HepG2 (cell line): ENCODE data around the gene PAIP2. TPM values are rescaled to one million over a fixed set of nuclear protein-coding genes. Genes with fewer than 3 reads are reported as not detected.

Source experiments
- ATAC-seq: fragments of 200-7000 bp; cut with Tn5 transposase; 3 replicates; pipeline ENCODE4 v1.9.1; 2020; ENCODE audit warnings: mild to moderate bottlenecking, moderate library complexity
- BruUV-seq: library from RNA; stranded (reverse); fragments of 400-500 nt; replicated peaks from 2 replicates; lab custom pipeline; 2021; lab: Mats Ljungman, UMichigan
- CTCF ChIA-PET: fragments of 300-600 bp; formaldehyde crosslinking; extraction: SDS; loops from one replicate; lab custom pipeline; 2021; ENCODE audit warnings: low total read pairs, inconsistent platforms, low intra/inter-chr PET ratio; lab: Yijun Ruan, JAX
- POLR2A ChIA-PET: fragments of 350-600 bp; sonication (Branson Sonifier 250); formaldehyde crosslinking; loops from one replicate; lab custom pipeline; 2020; ENCODE audit warnings: antibody characterized with exemption, inconsistent platforms; lab: Yijun Ruan, JAX
- DNase-seq: peaks from one replicate; pipeline ENCODE4 v3.0.0-alpha.2; 2015; ENCODE audit warnings: low spot score
- FAIRE-seq: peaks from 3 replicates; lab custom pipeline; 2011; peaks lifted over from hg19 to GRCh38; lab: Jason Lieb, UNC
- H2AFZ ChIP-seq: one replicate; pipeline ENCODE4 v1.6.1; 2011; ENCODE audit warnings: low read length, inconsistent platforms
- H3K27ac ChIP-seq: fragments of 300-600 bp; 3 replicates; pipeline ENCODE4 v1.8.0; 2011; ENCODE audit warnings: mixed run types, mild to moderate bottlenecking, mixed read lengths, low read length, inconsistent platforms; ENCODE audit not compliant: insufficient read depth; ENCODE audit errors: extremely low read length
- H3K27me3 ChIP-seq, 2 experiments: fragments of 200-600 bp in 1 of 2; 2 replicates in 1 of 2; 3 replicates in 1 of 2; pipeline versions ENCODE4 v1.6.0 to v1.8.0; 2011; ENCODE audit warnings: low read length in 2 of 2, mild to moderate bottlenecking in 2 of 2, moderate library complexity in 2 of 2, inconsistent platforms in 1 of 2; ENCODE audit not compliant: insufficient read depth in 2 of 2, control insufficient read depth in 1 of 2
- H3K36me3 ChIP-seq, 2 experiments: fragments of 200-600 bp in 1 of 2; replicated peaks in 1 of 2; 2 replicates in 1 of 2; 3 replicates in 1 of 2; pipeline versions ENCODE4 v1.5.1 to v1.8.0; 2011; ENCODE audit warnings: low read length in 2 of 2, inconsistent platforms in 1 of 2; ENCODE audit not compliant: insufficient read depth in 2 of 2, control insufficient read depth in 1 of 2
- H3K4me1 ChIP-seq: 2 replicates; pipeline ENCODE4 v1.5.1; 2012; ENCODE audit warnings: low read length, inconsistent platforms; ENCODE audit not compliant: insufficient read depth
- H3K4me2 ChIP-seq: 2 replicates; pipeline ENCODE4 v1.6.0; 2011; ENCODE audit warnings: low read depth, low read length, inconsistent platforms
- H3K4me3 ChIP-seq, 3 experiments: fragments of 200-600 bp in 1 of 3; sonication (generic), shearing (Covaris generic) in 1 of 3; replicated peaks in 1 of 3; 2 replicates each; pipeline ENCODE4 v1.5.1; 2011 to 2016; ENCODE audit warnings: low read length in 3 of 3, inconsistent platforms in 2 of 3, low read depth in 2 of 3, mild to moderate bottlenecking in 2 of 3, control low read depth in 1 of 3, mixed read lengths in 1 of 3; ENCODE audit not compliant: insufficient read depth in 1 of 3
- H3K79me2 ChIP-seq: one replicate; pipeline ENCODE4 v1.6.1; 2011; ENCODE audit warnings: low read length, inconsistent platforms; ENCODE audit not compliant: insufficient read depth
- H3K9ac ChIP-seq: 2 replicates; pipeline ENCODE4 v1.6.0; 2011; ENCODE audit warnings: mild to moderate bottlenecking, low read depth, low read length, inconsistent platforms; ENCODE audit not compliant: insufficient read depth
- H3K9me3 ChIP-seq: 2 replicates; pipeline ENCODE4 v1.5.1; 2012; ENCODE audit warnings: mild to moderate bottlenecking, low read length
- H4K20me1 ChIP-seq: 2 replicates; pipeline ENCODE4 v1.6.0; 2011; ENCODE audit warnings: inconsistent platforms, mild to moderate bottlenecking, low read length, moderate library complexity; ENCODE audit not compliant: insufficient read depth
- CBFB ChIP-seq: sonication (generic); formaldehyde crosslinking; IDR thresholded peaks from 2 replicates; pipeline ENCODE4 v1.4.0; 2020; ENCODE audit warnings: missing genetic modification reagents
- DRAP1 ChIP-seq: IDR thresholded peaks from 2 replicates; pipeline ENCODE4 v1.6.1; 2016; ENCODE audit warnings: missing genetic modification reagents, missing compliant biosample characterization
- ELF3 ChIP-seq: IDR thresholded peaks from 2 replicates; pipeline ENCODE4 v1.6.1; 2016; ENCODE audit warnings: missing genetic modification reagents, missing compliant biosample characterization
- GPBP1L1 ChIP-seq: sonication (generic); formaldehyde crosslinking; IDR thresholded peaks from 2 replicates; pipeline ENCODE4 v1.5.0; 2020; ENCODE audit warnings: mild to moderate bottlenecking, missing genetic modification reagents
- KLF13 ChIP-seq: sonication (generic); formaldehyde crosslinking; IDR thresholded peaks from 2 replicates; pipeline ENCODE4 v1.4.0; 2020; ENCODE audit warnings: mild to moderate bottlenecking, missing genetic modification reagents
- MBD4 ChIP-seq: IDR thresholded peaks from 2 replicates; pipeline ENCODE4 v1.6.1; 2012; ENCODE audit warnings: low read length, inconsistent platforms, borderline replicate concordance
- NPAS2 ChIP-seq: sonication (generic); formaldehyde crosslinking; IDR thresholded peaks from 2 replicates; pipeline ENCODE4 v1.8.0; 2022; ENCODE audit warnings: mild to moderate bottlenecking, missing genetic modification reagents, borderline replicate concordance
- RCOR2 ChIP-seq: IDR thresholded peaks from 2 replicates; pipeline ENCODE4 v1.6.1; 2016; ENCODE audit warnings: missing biosample characterization, missing genetic modification reagents
- RELA ChIP-seq: sonication (generic); formaldehyde crosslinking; IDR thresholded peaks from 2 replicates; pipeline ENCODE4 v1.4.0; 2020; ENCODE audit warnings: missing genetic modification reagents
- SETDB1 ChIP-seq: sonication (generic); formaldehyde crosslinking; IDR thresholded peaks from 2 replicates; pipeline ENCODE4 v1.5.1; 2020; ENCODE audit warnings: missing genetic modification reagents, mild to moderate bottlenecking, borderline replicate concordance
- YY1 ChIP-seq: IDR thresholded peaks from 2 replicates; pipeline ENCODE4 v1.6.1; 2011; ENCODE audit warnings: low read length, low read depth, moderate library complexity, mild to moderate bottlenecking; ENCODE audit not compliant: insufficient read depth, insufficient replicate concordance
- ZNF260 ChIP-seq: sonication (generic); formaldehyde crosslinking; IDR thresholded peaks from 2 replicates; pipeline ENCODE4 v1.4.0; 2020; ENCODE audit warnings: missing genetic modification reagents, low read depth, mild to moderate bottlenecking, borderline replicate concordance
- ZNF329 ChIP-seq: sonication (generic); formaldehyde crosslinking; IDR thresholded peaks from 2 replicates; pipeline ENCODE4 v1.9.0; 2021; ENCODE audit warnings: low read depth, mild to moderate bottlenecking, missing genetic modification reagents
- ZNF570 ChIP-seq: sonication (generic); formaldehyde crosslinking; IDR thresholded peaks from 2 replicates; pipeline ENCODE4 v1.4.0; 2020; ENCODE audit warnings: mild to moderate bottlenecking, missing genetic modification reagents, borderline replicate concordance
- ZNF672 ChIP-seq: sonication (generic); formaldehyde crosslinking; IDR thresholded peaks from 2 replicates; pipeline ENCODE4 v1.8.1; 2022; ENCODE audit warnings: missing genetic modification reagents
- ZNF83 ChIP-seq: sonication (generic); formaldehyde crosslinking; IDR thresholded peaks from 2 replicates; pipeline ENCODE4 v1.4.0; 2020; ENCODE audit warnings: missing genetic modification reagents, mild to moderate bottlenecking, borderline replicate concordance
- ZNF850 ChIP-seq: sonication (generic); formaldehyde crosslinking; conservative IDR thresholded peaks from 2 replicates; pipeline ENCODE4 v1.9.0; 2021; ENCODE audit warnings: mild to moderate bottlenecking, missing genetic modification reagents
- ZNF891 ChIP-seq: sonication (generic); formaldehyde crosslinking; IDR thresholded peaks from 2 replicates; pipeline ENCODE4 v1.5.0; 2020; ENCODE audit warnings: mild to moderate bottlenecking, missing genetic modification reagents
- WGBS: methylation state at CpG from one replicate; pipeline ENCODE4 v1.1.6; 2017; ENCODE audit warnings: low lambda C conversion rate; 5-methylcytosine and 5-hydroxymethylcytosine counted together
- in situ Hi-C: cut with HindIII; loops from 2 replicates; pipeline ENCODE4 v1.10.0; 2017; ENCODE audit warnings: low pct_unique_long_range_greater_than_20kb; ENCODE audit not compliant: extremely low pct_ligation_motif_present
- intact Hi-C: fragments of 100-400 bp; cut with micrococcal nuclease; formaldehyde crosslinking; loops from one replicate; pipeline ENCODE4 v1.10.0; 2022; ENCODE audit not compliant: unreplicated experiment
- polyA plus RNA-seq, 8 experiments: library from polyadenylated mRNA; depleted of rRNA in 3 of 8; stranded (reverse) in 7 of 8; unstranded in 1 of 8; fragments of >200 nt; fragmentation: Illumina TruSeq in 4 of 8; extraction: Trizol in 4 of 8; gene quantifications; 2 replicates each; pipeline versions ENCODE4 v1.2.1 to v1.2.3, GENCODE V29; 2011 to 2016; ENCODE audit warnings: low read depth in 4 of 8, missing spikeins in 1 of 8, mixed read lengths in 1 of 8; ENCODE audit not compliant: insufficient read depth in 1 of 8
- total RNA-seq, 5 experiments: library from RNA; depleted of rRNA; stranded (reverse); fragments of >200 nt; fragmentation: Illumina TruSeq; extraction: Trizol; gene quantifications; 2 replicates each; pipeline ENCODE4 v1.2.3, GENCODE V29; 2016; ENCODE audit warnings: low read depth in 1 of 5

Gene PAIP2
- total and polyA plus RNA-seq, 2 of the 13 experiments (the other 11 are each of a cell fraction or from before 2014, with no cell fraction given): 61.5 to 76.3 TPM

GRCh38 chr5:139363937-139364336 is 22.3 kb downstream of the PAIP2 start (continued):
- TF ChIP-seq NPAS2 (CRISPR knock-in tag): no peak
- no peak for TF ChIP-seq MBD4
- TF ChIP-seq KLF13: no peak
- no peak for TF ChIP-seq SETDB1 (CRISPR knock-in tag)
- no peak for TF ChIP-seq ELF3 (CRISPR knock-in tag)
- TF ChIP-seq CBFB (CRISPR knock-in tag): no peak

DNA sequence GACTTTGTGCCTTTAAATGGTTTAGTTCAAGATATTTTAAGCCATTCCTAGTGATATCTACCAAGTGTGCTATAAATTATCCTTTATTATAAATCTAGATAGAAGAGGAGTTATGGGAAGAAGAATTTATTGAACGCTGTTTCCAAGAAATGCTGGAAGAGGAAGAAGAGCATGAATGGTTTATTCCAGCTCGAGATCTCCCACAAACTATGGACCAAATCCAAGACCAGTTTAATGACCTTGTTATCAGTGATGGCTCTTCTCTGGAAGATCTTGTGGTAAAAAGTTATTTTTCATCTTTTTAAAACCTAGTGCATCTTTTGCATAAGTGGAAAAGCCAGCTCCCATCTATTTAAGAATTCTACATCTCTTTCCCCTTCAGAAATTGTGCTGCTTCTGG is 22.8 kb downstream of the PAIP2 start:
- H3K9ac ChIP-seq: no peak overlapping the region
- peaks cover 29% of the 10 kb centered on the region; the same call in 1 of the 2 replicates for H4K20me1 ChIP-seq
- no peak overlapping the region for H2AFZ ChIP-seq
- H3K4me1 ChIP-seq: no peaks in the 10 kb centered on the region
- peaks cover 25% of the 10 kb centered on the region for H3K79me2 ChIP-seq
- intact Hi-C loops: no loop called here
- WGBS: 97% methylated on average over 2 of the region's 2 CpGs
- POLR2A ChIA-PET: no interaction called here
- H3K36me3 ChIP-seq: peaks cover 14 to 50% of the 10 kb centered on the region in 2 experiments
- no peaks in the 10 kb centered on the region for H3K27me3 ChIP-seq
- ATAC-seq: no peak
- in situ Hi-C loops: no loop called here
- TF ChIP-seq ZNF83 (CRISPR knock-in tag): no peak
- no peak for TF ChIP-seq GPBP1L1 (CRISPR knock-in tag)
- TF ChIP-seq RELA (CRISPR knock-in tag): no peak
- no peak for TF ChIP-seq ZNF850 (CRISPR knock-in tag)
- TF ChIP-seq ZNF260 (CRISPR knock-in tag): no peak
- TF ChIP-seq ZNF672: no peak
- no peak for TF ChIP-seq DRAP1
- no peak for TF ChIP-seq ZNF891 (CRISPR knock-in tag)
- TF ChIP-seq RCOR2 (CRISPR knock-in tag): no peak
- TF ChIP-seq YY1: no peak
- no peak for TF ChIP-seq ZNF570
- TF ChIP-seq ZNF329 (CRISPR knock-in tag): no peak
- FAIRE-seq: no peak
- DNase-seq: no peak
- no peak overlapping the region for H3K4me3 ChIP-seq
- BruUV-seq: no TSS peak
- no peak overlapping the region for H3K27ac ChIP-seq
- no peak overlapping the region for H3K4me2 ChIP-seq
- CTCF ChIA-PET: no interaction called here
- H3K9me3 ChIP-seq: no peaks in the 10 kb centered on the region
